HG02759 (cell line): ENCODE data around the gene DNAJC19.
"Not testable (repeated sequence)": the region's sequence is repeated elsewhere in the genome, so short reads cannot be mapped to it uniquely, and the experiment has no call there.

Experiments
- ATAC-seq: cut with Tn5 transposase; IDR thresholded peaks from one replicate; pipeline ENCODE4 v1.9.1; 2021; ENCODE audit warnings: mild to moderate bottlenecking, moderate library complexity; ENCODE audit not compliant: unreplicated experiment

Gene DNAJC19

DNA sequence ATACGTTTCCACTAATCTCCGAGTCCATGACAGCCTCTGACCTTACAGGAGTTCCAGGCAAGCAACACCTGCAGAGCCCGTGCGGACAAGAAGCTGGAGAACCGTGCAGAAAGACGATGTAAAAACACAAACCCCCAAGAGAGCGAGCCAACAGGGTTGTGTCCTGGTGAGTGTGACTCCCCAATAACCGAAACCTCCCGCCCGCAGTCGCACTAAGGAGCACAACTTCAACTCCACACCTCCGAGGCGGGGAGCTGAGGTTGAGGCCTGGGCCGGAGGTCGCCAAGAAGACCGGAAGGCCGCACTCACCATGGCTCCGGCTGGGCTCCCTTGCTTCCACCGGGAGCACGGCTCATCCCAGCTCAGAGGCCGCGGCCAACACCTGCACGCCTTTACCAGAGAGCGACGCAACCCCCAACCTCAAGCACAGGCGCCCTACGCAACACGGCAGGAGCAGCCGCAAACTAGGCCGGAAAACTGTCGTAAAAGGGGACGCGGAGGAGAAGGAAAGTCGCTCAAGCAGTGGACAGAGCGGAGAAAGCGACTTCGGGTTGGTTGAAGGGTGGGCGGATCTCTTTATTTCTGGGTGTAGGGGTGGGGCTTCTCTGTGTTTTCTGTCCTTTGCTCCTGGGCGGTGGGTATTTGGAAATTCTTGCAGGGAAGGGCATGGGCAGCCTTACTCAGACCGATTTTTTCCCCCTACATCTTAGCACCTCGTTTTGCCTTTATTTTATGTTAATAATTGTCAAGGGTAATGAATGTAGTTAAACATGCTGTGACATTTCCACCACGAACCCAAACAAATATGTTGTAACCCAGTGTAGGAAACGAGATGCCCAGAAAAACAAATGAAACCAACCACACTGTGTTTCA lies at the start of gene DNAJC19:
Gene DNAJC19, minus strand, starts transcription at position 446 of the 873 bp plus-strand sequence. Its CDS starts 134 bp downstream, at position 312.
- ATAC-seq = peak; percentile 95

DNA sequence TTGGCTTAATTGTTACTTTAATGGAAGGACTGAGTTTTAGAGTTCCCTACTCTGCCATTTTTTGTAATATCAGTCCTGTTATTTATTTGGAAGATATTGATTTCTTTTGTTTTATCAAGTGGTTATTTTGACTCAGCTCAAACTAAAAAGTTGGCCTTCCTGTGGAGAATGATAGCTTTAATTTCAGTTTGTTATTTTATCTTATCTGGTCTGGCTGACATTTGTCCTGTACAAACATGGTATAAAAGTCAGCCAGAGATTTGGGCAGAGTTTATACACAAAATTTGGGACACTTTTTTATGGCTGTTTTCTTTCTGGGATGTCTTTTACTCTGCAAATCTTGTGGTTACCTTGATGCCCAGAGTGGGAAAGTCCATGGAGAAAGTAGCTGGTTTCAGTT lies 41.4 kb upstream of the DNAJC19 start:
- ATAC-seq = no peak

DNA sequence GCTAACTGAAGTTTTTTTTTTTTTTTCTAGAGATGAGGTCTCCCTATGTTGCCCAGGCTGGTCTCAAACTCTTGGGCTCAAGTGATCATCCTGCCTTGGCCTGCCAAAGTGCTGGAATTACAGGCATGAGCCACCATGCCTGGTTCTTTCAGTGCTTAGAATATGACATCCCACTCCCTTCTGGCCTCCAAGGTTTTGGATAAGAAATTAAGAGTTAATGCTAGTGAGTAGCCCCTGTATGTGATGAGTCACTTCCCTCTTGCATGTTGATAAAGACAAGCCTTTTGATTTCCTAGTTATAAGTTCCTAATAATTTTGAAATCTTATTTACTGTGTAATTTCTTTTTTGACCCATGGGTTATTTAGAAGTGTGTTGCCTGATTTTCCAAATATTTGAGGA lies 35.7 kb upstream of the DNAJC19 start:
- no peak for ATAC-seq

DNA sequence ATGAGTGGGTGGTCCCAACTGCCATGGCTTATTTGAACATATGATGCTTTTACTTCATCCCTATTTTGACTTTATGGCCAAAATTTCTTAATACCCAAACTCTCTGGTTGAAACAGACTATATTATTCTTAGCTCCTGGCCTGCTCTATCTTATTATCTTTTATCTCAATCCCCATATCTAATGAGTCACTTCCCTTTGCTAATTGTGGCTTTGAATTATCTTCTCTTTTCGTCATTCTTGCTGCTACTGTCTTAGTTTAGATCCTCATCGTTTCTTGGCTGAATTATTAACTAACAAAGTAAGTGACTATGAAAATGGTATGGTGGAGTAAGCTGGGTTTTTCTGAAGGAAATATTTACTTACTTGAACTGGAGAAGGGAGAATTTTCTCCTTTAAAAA lies 28.2 kb upstream of the DNAJC19 start:
- ATAC-seq = no peak

DNA sequence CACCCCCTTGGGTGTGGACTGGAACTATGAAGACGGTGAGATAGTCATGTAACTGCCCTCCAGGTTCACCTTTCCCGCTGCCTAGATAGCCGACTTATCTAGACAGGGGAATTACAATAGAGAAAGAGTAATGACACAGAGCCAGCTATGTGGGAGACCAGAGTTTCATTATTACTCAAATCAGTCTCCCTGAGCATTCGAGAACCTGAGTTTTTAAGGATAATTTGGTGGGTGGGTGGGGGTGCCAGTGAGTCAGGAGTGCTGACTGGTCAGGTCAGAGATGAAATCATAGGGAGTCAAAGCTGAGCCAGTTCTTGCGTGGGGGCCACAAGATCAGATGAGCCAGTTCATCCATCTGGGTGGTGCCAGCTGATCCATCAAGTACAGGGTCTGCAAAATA lies 19.7 kb upstream of the DNAJC19 start:
- ATAC-seq = peak; percentile 50

DNA sequence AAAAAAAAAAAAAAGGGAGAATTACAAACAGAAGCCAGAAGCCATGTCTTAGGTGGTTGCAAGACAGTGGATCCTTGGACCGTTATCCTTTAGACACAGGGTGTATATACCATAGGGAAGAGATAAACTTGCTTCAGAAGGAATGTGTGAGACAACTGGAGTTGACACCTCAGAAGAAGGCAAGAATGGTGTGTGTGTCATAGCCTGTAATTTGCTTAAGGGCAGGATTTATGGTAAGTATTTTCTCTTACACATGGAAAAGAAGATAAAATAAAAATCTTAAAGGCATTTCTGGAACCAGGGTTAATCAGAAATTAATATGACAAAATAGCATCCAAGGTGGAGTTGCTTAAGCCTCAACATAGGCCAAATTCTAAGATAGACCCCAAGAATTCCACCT lies 19.3 kb upstream of the DNAJC19 start:
- no peak for ATAC-seq

DNA sequence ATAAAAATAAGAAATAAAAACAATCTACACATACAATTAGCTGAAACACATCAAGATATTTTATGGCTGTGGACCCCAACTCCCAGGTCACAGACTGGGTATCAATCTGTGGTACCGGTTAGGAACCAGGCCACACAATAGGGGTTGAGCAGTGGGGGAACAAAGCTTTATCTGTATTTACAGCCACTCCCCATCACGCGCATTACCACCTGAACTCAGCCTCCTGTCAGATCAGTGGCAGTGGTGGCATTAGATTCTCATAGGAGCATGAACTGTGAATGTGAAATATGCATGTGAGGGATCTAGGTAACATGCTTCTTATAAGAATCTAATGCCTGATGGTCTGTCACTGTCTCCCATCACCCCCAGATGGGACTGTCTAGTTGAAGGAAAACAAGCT lies 17.7 kb upstream of the DNAJC19 start:
- ATAC-seq = no peak

DNA sequence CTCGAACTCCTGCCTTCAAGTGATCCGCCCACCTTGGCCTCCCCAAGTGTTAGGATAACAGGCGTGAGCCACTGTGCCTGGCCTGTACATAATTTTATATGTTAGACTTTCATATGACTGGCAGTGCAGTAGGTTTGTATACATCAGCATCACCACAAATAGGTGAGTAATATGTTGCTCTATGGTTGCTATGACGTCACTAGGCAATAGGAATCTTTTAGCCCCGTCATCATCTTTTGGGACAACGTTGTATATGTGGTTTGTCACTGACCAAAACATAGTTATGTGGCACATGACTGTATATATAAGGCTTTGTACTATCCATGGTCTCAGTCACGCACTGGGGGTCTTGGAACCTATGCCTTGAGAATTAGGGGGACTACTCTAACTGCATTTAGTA lies 17.0 kb upstream of the DNAJC19 start:
- ATAC-seq = no peak

DNA sequence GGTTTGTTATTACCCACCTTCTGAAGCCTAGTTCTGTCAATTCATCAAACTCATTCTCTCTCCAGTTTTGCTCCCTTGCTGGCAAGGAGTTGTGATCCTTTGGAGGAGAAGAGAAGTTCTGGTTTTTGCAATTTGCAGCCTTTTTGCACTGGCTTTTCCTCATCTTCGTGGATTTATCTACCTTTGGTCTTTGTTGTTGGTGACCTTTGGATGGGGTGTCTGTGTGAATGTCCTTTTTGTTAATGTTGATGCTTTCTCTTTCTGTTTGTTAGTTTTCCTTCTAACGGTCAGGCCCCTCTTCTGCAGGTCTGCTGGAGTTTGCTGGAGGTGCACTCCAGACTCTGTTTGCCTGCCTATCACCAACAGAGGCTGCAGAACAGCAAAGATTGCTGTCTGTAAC lies 13.9 kb upstream of the DNAJC19 start:
- ATAC-seq = not testable (repeated sequence)

DNA sequence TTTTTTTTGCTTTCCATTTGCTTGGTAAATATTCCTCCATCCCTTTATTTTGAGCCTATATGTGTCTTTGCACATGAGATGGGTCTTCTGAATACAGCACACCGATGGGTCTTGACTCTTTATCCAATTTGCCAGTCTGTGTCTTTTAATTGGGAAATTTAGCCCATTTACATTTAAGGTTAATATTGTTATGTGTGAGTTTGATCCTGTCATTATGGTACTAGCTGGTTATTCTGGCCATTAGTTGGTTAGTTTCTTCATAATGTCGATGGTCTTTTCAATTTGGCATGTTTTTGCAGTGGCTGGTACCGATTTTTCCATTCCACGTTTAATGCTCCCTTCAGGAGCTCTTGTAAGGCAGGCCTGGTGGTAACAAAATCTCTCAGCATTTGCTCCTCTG lies 12.8 kb upstream of the DNAJC19 start:
- not testable (repeated sequence) for ATAC-seq

DNA sequence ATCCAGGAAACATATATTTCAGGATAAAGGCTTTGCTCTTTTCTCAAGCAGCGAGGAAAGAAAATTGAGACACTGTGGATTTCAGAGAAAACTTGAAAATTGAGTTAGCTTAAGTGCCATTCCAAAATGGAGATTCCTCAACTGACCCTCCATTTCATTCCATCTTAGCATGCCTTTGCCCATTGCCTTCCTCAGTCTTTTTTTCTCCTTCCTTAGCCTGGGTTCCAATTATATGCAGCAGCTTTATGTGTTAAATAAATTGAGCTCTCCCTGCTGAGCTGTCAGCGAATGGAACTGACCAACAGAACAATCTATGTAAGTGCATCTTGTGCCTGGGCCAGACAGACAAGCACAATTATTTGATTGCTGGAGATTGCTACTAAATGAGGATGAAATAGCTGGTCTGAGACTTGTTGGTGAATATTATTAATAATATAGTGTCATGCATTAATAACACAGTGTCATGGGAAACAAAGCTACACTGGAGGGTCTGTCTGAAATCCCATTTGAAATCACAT lies 6.9 kb upstream of the DNAJC19 start:
- no peak for ATAC-seq

DNA sequence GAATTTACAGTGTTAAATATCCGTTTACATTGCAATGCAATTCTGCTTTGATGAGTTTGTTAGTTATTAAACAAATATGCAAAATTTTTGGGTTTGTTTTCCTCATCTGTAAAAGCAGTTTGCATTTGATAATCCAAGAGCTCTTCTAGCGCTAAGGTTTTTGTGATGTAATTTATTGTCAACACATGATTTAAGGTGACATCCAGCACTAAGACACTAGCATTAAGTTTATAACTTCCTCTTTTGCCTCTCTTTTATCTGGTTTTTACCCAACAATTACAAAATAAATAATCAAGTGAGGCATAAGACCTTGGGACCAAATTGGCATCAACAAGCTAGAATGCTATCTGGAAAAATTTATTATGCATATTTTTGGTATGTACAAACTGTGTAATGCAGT lies 969 bp upstream of the DNAJC19 start:
- no peak for ATAC-seq

DNA sequence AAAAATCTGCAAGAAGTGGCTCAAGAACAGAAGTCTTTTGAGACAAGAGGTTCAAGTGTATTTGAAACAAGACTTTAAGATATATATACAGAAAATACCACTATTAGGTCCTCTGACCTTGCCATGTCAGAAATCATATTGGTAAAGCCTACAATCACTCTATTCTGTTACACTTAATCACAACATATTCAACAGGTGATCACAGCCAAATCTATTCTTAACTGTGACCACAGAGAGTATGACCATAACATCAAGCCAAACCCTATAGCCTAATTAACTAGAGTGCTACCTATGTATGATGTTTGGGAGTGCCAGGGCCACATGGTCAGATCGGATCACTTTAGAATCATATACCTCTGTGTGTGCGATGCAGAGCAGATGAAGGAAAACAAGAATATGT lies 2.2 kb downstream of the DNAJC19 start:
- no peak for ATAC-seq

DNA sequence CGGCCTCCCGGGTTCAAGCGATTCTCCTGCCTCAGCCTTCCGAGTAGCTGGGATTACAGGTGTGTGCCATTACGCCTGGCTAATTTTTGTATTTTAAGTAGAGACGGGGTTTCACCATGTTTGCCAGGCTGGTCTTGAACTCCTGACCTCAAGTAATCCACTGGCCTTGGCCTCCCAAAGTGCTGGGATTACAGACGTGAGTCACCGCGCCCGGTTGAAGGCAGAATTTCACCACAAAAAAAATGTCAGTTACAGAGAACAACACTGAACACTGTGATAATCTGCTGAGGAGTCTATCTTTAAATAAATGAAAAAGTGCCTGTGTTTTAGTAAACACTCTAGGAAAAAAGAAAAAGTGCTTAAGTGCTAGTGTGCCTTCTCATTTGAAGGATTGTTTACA lies 3.2 kb downstream of the DNAJC19 start:
- not testable (repeated sequence) for ATAC-seq

DNA sequence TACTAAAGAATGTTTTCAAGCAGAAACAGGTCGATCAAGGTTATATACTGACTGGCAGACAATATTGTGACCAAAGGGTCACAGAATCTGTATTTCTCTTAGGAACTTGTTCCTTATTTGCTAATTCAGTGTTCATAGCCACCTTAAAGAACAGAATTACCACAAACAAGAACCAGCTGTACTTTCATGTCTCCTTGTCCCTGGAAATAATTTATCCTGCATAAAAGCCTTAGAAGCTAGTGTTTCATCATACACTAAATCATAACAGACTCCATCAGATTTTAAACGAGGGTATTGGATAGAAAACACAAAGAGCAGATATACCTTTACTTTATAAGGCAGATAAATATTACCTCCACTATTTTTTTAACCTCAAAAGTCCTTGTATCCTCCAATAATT lies 6.4 kb downstream of the DNAJC19 start:
- ATAC-seq = no peak

DNA sequence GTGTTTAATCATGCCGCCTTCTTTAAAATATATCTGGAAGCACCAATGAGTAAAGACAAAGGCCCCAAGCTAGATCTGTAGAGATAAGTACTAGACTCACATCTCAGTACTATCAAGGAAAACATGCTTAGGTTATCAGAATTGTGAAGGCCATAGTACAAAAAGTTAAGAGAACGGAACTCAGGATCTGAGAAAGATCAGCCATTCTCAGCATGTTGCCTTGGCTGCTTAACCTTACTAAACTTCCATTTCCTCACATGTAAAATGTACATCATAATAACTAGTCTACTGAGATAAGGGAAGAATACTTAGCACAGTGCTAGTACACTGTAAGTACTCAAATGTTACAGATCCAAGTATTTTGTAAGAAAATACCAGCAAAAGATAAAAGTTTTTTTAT lies 7.6 kb downstream of the DNAJC19 start:
- ATAC-seq = no peak

DNA sequence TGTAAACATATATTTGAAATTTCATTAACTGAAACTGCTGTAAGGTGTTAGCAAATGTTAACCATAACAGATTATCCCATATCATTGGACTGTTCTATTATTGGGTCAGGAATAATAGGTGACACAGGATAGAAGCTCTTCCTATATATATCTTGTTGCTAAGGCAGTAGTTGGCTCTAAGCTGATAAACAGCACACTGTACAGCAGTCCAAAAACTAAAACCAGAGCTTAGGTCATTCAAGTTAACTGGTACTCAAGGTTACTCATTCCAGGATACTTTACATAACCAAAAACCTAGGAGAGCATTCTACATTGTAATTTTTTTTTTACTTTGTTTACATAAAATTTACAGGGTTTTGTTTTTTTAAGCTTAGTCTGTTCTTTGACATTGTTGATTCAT lies 8.9 kb downstream of the DNAJC19 start:
- no peak for ATAC-seq

DNA sequence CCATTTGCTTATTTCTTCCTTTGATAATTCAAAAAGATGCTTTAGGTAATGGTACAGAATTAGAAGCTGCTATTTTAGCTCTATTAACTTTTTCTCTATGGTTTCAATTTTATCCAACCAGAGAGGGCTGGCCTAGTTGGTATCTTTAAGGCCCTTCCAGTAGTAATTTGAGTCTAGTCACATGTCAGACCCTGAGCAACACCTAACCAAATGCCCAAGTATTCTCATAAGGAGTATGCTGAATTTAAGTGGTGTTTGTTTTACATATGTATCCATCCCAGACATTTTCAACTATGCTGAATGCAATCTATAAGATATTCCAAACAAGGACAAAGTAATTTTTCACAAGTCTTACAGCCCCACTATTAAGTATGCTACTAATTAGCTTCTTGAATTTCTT lies 9.6 kb downstream of the DNAJC19 start:
- no peak for ATAC-seq

DNA sequence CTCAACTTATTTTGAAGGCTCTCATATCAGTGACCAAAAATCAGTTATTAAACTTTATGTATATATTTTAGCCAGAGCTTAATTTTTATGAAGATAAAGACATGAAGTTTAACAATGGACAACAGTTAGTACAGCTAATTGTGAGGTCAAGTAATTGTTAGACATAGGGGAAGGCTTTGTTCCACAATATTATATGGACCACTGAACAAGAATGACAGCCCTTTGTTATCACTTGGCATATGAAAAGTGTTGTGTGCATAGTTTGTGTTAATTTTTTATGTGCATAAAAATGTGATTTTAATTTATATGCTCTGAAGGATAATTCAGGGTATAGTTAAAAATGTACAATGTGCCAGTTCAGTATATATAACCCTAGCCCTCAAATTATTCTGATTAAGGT lies 12.0 kb downstream of the DNAJC19 start:
- no peak for ATAC-seq

DNA sequence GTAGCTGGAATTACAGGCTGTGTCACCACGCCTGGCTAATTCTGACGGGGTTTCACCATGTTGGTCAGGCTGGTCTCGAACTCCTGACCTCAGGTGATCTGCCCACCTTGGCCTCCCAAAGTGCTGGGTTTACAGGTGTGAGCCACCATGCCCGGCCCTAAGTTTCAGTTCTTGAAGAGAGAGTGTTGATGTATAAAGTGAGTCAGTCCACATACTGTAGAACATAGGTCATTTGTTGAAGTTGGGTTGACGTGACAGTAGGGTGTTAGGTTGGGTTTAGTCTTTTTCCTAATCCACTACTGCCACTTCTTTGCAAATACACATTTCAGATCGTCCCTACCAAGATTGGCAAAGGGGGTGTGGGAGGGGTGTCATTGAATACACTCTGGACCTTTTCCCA lies 15.2 kb downstream of the DNAJC19 start:
- ATAC-seq = no peak

DNA sequence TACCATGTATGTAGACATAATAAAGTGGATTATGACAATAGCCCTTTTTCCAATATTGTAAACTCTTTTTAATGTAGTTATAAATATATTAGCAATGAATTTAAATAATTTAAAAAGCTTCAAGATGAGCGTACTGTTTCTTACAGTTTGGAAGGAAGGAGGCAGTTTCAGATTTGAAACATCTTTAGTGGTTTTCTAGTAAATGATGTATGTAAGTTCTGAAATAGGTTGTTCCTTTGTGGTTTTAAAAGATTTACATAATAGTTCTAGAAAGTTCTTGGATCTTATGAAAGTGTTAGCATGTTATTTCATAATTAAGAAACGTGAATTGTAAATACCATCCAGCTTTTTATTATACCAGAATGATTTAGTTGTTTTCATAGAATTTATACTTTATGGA lies 16.0 kb downstream of the DNAJC19 start:
- ATAC-seq = peak; percentile 53

DNA sequence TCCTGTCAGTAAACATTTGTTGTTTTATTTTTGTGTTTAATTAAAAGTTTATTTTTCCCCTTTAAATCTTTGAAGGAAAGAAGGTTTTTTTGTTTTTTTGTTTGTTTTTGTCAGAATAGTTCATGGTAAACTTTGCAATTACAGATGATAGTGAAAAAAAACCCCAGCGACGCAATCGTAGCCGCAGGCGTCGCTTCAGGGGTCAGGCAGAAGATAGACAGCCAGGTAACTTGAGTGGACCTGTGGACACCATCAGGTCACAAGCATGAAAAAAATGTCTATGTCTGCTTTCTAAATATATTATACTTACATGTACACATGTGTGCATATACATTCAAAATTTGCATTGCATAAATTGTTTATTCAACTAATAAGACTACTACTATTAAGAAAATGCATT lies 18.6 kb downstream of the DNAJC19 start:
- ATAC-seq = no peak

DNA sequence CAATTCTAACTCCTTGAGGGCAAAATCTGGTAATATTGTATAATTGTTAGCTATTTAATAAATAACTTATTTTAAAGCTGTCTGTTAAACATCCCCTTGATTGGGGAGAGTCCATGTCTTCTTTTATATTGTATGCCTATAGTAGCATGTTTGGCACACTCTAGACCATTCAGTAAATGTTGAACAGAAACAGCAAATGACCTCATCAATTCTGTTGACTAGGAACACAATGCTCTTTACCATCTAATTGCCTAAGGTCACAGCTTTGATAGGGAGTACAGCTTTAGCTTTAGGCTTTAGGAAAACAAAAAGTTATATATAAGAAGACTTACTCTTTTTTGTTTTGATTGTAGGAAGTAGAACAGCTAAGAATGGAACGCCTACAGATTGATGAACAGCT lies 27.0 kb downstream of the DNAJC19 start:
- ATAC-seq = no peak
